Suppressor macrophage treated with lipopolysaccharide for 1 hour (primary cell): ENCODE data around the gene CXorf49.
"Not testable (repeated sequence)": the region's sequence is repeated elsewhere in the genome, so short reads cannot be mapped to it uniquely, and the experiment has no call there.

Source experiments
- DNase-seq, 3 donors: peaks; one replicate each; pipeline ENCODE4 v3.0.0-alpha.2; 2020 to 2022

The CXorf49 gene

DNA sequence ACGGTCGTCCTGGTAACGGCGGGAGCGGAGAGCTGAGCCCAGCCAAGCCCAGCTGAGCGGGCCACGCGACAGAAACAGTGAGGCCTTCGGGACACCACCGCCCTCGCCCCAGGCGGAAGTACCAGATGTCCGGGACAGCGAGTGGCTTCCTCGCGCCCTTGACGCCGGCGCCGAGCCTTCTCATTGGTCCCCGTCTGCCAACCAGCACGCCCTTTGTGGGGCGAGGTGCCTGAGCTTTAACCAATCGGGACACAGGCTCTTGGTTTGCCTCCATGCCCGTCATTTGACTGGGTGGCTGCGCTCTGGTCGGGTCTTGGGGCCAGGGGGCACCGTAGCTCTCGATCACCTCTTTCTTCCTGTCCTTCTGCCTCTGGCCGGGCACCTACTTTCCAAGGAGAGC lies at the start of gene CXorf49:
TSS of gene CXorf49 (minus strand) at position 101 of the 400 bp plus-strand sequence. CDS start 134 bp downstream, outside the sequence.
- not testable (repeated sequence) for DNase-seq

DNA sequence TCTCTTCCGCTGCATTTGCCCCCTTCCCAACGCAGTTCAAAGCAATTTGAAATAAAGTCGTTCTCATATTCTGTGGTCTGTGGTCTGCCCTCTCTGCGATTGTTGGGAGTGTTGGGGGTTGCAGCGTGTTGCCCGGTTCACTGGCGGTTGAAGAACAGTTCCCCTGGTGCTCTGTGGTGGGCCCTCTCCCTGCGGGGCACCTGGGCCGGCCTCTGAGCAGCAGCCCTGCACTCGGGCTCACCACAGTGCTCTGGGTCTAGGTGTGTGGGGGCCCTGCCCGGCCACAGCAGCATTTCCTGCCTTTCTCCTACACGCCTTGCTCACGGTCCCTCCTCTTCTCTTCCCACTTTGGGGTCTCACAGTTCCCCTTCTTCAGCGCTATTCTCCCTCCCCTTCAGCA lies 49.0 kb upstream of the CXorf49 start:
- DNase-seq: not testable (repeated sequence)

DNA sequence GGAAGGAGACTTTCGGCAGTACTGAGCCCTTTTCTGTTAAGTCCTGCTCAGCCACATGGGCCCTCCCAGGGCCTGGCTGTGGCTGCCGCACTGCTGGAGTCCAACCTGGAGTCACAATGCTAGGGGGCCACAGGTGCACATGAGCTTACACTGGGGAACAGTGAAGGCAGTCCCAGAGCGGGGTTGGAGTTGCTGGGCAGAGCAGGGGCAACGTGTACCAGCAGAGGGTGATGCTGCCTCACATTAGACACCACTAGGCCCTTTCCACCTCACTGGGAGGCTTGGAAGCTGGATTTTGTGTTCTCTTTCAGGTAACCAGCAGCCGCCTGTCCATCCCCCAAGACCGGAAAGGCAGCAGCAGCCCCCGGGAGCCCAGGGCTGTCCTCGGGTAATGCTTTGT lies 47.5 kb upstream of the CXorf49 start:
- not testable (repeated sequence) for DNase-seq

DNA sequence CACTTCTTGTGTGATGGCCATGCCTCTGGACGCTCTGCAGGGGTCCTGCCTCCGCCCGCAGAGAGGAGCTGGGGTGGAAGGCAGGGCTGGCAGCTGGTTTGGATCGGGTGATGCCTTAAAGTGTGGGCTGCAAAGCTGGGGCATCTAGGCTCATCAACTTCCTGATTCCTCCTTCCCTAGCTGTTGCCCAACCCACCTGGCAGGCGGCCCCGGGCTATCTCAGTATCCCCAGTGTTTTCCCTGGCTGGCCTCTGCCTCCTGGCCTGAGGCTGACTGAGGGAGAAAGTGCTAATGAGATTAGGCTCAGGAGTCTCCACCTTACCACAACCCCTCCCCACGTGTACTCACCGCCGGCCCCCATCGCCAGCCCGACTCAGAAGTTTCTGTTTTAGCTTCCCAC lies 46.7 kb upstream of the CXorf49 start:
- not testable (repeated sequence) for DNase-seq

DNA sequence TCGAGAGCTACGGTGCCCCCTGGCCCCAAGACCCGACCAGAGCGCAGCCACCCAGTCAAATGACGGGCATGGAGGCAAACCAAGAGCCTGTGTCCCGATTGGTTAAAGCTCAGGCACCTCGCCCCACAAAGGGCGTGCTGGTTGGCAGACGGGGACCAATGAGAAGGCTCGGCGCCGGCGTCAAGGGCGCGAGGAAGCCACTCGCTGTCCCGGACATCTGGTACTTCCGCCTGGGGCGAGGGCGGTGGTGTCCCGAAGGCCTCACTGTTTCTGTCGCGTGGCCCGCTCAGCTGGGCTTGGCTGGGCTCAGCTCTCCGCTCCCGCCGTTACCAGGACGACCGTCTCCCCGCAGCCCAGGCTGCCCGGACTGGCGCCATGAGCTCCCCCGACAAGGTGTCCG lies 45.0 kb upstream of the CXorf49 start, which contains the start of gene CXorf49B:
TSS of gene CXorf49B (plus strand) at position 301 of the 400 bp plus-strand sequence. CDS start at position 376, 75 bp downstream.
- DNase-seq: not testable (repeated sequence)

DNA sequence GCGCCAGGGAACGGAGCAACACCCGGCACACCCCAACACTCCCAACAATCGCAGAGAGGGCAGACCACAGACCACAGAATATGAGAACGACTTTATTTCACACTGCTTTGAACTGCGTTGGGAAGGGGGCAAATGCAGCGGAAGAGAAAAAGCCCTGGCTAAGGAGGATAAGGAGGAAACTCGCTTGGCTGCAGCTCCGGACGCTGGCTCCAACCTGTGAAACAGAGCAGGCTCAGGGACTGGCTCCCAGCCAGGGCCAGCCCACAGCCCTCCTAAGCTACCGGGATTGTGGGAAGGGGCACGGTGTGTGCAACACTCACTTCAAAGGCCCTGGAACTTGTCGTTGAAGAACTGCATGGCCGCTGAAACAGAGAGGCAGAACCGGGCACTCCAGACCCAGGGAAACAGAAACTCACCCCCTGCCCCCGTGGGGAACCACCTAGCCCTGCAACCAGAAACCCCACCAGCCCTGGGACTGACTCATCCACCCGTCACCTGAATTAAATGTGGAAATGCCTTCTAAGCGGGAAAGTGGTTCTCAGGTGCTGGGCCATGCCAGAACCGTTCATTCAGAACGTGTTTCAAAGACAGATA lies 42.7 kb upstream of the CXorf49 start:
- DNase-seq: not testable (repeated sequence)

DNA sequence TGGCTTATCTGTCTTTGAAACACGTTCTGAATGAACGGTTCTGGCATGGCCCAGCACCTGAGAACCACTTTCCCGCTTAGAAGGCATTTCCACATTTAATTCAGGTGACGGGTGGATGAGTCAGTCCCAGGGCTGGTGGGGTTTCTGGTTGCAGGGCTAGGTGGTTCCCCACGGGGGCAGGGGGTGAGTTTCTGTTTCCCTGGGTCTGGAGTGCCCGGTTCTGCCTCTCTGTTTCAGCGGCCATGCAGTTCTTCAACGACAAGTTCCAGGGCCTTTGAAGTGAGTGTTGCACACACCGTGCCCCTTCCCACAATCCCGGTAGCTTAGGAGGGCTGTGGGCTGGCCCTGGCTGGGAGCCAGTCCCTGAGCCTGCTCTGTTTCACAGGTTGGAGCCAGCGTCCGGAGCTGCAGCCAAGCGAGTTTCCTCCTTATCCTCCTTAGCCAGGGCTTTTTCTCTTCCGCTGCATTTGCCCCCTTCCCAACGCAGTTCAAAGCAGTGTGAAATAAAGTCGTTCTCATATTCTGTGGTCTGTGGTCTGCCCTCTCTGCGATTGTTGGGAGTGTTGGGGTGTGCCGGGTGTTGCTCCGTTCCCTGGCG lies 2.3 kb upstream of the CXorf49 start:
- DNase-seq: not testable (repeated sequence)

DNA sequence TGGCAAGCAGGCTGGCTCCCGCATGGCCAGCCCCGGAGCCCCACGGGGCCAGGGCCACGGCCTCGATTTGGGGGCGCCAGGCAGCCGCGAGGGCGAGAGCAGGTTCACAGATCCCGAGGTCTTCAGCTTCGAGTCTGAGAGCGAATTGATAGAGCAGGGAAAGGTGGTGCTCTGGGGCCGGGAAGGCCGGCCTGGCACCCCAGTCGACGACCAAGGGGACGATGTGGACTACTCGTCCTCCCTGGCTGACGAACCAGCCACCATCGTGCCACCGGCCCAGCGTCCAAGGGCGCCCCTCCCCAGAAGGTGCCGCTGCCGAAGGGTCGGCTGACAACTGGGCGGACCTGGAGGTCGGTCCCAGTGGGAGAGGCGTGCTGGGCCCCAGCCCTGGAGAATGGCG lies 1.1 kb upstream of the CXorf49 start:
- not testable (repeated sequence) for DNase-seq

DNA sequence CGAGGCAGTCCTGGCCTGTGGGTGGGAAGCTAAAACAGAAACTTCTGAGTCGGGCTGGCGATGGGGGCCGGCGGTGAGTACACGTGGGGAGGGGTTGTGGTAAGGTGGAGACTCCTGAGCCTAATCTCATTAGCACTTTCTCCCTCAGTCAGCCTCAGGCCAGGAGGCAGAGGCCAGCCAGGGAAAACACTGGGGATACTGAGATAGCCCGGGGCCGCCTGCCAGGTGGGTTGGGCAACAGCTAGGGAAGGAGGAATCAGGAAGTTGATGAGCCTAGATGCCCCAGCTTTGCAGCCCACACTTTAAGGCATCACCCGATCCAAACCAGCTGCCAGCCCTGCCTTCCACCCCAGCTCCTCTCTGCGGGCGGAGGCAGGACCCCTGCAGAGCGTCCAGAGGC lies 1.8 kb downstream of the CXorf49 start:
- DNase-seq: not testable (repeated sequence)

DNA sequence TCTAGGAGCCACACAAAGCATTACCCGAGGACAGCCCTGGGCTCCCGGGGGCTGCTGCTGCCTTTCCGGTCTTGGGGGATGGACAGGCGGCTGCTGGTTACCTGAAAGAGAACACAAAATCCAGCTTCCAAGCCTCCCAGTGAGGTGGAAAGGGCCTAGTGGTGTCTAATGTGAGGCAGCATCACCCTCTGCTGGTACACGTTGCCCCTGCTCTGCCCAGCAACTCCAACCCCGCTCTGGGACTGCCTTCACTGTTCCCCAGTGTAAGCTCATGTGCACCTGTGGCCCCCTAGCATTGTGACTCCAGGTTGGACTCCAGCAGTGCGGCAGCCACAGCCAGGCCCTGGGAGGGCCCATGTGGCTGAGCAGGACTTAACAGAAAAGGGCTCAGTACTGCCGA lies 2.5 kb downstream of the CXorf49 start:
- DNase-seq: not testable (repeated sequence)

DNA sequence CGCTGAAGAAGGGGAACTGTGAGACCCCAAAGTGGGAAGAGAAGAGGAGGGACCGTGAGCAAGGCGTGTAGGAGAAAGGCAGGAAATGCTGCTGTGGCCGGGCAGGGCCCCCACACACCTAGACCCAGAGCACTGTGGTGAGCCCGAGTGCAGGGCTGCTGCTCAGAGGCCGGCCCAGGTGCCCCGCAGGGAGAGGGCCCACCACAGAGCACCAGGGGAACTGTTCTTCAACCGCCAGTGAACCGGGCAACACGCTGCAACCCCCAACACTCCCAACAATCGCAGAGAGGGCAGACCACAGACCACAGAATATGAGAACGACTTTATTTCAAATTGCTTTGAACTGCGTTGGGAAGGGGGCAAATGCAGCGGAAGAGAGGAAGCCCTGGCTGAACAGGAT lies 4.0 kb downstream of the CXorf49 start:
- not testable (repeated sequence) for DNase-seq

DNA sequence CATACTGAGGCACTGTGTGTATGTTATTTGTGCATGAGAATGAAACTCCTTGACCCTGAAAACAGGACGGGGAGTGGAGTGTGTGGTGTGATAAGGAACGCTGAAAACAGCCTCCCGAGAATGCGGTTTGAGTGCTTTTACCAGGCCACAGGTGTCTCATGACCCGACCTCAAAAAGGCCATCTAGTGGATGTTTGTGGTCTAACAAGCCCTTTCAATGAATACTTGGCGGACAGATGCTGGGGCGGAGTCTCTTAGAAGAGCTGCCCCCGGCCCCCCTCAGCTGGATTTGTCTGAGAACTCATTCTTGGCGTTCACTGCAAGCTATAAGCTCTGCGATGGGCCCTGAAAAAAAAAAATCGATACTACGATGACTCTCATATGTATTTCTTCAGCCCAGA lies 15.2 kb downstream of the CXorf49 start:
- not testable (repeated sequence) for DNase-seq

DNA sequence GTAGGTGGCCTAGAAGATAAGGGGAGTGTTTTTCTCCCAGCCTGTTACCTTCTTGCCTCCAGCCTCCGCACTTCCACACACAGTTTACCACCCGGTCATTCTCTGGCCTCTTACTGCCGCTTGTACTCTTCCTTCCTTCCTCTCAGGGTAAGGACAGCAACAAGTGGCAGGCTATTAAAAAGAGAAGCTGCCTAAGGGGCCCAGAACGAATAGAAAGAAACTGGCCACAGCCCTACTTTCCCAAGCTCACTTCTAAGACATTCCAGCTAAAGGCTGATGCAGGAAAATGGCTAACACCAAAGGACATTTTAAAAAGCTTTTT lies 19.1 kb downstream of the CXorf49 start:
- not testable (repeated sequence) for DNase-seq

DNA sequence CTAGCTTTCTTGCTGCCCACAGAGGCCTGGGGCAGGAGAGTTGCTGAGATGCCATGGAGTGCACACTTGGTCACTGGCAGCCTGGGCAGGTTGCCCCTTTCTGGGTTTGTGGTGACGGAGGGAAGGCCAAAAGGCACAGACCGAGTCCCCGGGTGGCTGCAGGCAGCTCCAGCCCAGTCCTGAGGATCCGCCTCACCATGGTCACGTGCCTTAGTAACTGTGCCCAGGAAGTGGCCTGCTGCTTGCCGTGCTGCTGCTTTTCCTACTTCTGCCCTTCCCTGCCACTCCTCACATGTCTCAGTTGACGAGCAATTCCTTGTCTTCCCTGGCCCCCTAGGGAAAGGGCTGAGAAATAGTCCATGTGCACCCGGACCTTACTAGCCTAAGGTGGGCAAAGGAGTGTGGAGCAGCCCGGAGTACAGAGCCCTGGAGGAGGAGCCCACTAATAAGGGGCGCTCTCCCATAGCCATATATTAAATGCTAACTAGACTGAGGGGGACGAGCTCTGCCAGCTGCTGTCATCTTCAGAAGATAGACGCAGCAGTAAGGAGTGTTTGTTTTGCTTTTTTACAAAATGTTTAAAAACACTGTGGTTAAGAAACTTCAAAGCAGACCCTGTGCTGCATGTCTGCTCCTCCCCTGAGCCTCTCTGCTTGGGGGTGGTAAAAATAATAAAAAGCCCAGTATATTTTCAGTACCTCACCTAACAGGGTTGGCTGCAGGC lies 19.6 kb downstream of the CXorf49 start:
- not testable (repeated sequence) for DNase-seq

DNA sequence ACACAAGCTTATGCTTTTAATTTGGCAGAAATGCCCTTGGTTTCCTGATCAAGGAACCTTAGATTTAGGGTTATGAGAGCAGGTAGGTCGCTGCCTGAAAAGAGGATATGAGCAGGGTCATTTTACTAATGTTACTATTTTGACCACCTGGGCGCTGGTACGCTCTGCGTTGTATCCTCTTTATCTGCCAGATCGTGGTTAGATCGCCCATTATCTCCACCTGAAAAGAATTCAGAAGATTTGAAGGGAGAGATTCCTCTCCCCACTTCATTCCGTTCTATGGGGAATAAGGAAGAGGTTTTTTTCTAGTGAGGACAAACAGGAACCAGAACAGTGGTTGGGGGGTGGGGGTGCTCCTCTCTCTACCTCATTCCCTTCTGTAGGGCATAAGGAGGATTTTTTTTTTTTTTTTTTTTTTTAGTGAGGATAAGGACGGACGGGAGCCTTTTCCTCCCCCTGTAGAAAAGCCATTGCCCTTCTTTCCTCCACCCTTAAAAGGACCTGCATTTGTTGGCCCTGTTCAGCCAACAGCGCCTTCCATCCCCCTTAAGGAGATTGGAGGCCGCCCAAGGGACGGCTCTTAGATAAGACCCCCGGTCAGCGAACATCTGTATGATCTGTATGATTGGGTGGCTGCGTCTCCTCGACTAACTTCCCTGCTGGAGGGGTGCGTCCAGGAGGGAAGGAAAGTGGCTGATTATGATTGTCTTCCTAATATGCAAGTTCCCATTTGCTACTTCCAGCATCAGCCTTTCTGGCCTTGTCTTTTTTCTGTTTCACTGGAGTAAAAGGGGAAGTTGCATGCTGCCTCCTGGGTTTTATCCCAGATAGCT lies 20.4 kb downstream of the CXorf49 start:
- not testable (repeated sequence) for DNase-seq

DNA sequence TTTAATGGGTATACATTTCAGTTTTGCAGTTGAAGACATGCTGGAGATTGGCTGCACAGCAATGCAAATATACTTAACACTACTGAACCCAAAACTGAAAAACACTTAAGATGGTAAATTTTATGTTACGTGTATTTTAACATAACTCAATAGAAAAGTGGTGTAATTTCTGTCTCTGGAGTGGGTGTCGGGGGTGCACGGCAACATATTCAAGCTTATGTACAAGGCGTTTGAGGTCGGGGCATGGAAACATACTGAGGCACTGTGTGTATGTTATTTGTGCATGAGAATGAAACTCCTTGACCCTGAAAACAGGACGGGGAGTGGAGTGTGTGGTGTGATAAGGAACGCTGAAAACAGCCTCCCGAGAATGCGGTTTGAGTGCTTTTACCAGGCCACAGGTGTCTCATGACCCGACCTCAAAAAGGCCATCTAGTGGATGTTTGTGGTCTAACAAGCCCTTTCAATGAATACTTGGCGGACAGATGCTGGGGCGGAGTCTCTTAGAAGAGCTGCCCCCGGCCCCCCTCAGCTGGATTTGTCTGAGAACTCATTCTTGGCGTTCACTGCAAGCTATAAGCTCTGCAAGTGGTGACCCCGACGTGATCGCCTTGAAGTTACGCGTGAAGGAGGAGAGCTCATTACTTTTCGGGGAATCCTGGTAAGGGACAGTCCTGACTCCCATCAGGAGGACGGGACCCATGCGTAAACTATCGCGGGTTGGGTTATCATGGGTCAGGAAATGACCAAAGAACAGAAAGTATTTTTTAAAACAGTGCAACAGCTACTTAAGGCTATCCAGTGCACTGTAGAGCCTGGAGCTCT lies 21.2 kb downstream of the CXorf49 start:
- not testable (repeated sequence) for DNase-seq

DNA sequence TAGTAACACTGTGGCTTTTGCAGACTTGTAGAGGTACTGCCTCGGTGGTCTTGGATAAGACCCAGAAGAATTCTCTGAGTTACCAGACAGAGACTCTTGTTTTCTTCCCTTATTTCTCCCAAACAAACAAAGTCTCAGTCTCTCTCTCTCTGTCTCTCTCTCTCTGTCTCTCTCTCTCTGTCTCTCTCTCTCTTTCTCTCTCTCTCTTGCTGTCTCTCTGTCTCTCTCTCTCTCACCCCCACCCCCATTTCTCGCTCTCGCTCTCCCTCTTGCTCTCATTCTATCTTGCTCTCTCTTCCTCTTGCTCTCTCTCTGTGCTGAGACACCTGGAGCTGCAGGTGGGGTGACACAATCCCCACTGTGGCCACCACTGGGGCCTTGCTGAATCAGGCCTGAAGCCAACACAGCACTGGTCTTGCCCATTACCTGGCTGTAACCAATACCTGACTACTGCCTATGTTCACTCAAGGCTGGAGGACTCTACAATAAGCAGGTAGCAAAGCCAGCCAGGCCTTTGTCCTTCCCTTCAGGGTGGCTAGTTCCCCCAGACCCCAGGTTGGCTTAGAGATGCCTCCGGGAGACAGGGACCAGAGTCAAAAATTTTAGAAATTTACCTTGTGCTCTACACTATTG lies 38.4 kb downstream of the CXorf49 start:
- DNase-seq: no peak

DNA sequence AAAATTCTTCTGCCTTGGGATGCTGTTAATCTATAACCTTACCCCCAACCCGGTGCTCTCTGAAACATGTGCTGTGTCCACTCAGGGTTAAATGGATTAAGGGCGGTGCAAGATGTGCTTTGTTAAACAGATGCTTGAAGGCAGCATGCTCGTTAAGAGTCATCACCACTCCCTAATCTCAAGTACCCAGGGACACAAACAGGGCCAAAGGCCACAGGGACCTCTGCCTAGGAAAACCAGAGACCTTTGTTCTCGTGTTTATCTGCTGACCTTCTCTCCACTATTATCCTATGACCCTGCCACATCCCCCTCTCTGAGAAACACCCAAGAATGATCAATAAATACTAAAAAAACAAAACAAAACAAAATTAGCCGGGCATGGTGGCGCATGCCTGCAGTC lies 40.9 kb downstream of the CXorf49 start:
- not testable (repeated sequence) for DNase-seq

DNA sequence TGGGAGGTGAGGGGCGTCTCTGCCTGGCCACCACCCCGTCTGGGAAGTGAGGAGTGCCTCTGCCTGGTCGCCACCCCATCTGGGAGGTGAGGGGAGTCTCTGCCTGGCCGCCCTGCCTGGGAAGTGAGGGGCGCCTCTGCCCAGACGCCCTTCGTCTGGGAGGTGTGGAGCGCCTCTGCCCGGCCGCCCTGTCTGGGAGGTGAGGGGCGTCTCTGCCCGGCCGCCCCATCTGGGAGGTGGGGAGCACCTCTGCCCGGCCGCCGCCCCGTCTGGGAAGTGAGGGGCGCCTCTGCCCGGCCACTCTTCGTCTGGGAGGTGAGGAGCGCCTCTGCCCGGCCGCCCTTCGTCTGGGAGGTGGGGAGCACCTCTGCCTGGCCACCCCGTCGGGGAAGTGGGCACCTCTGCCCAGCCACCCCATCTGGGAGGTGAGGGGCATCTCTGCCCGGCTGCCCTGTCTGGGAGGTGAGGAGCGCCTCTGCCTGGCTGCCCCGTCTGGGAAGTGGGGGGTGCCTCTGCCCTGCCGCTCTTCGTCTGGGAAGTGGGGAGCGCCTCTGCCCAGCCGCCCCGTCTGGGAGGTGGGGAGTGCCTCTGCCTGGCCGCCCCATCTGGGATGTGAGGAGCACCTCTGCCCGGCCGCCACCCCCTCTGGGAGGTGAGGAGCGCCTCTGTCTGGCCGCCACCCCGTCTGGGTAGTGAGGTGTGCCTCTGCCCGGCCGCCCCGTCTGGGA lies 41.9 kb downstream of the CXorf49 start:
- DNase-seq: not testable (repeated sequence)

DNA sequence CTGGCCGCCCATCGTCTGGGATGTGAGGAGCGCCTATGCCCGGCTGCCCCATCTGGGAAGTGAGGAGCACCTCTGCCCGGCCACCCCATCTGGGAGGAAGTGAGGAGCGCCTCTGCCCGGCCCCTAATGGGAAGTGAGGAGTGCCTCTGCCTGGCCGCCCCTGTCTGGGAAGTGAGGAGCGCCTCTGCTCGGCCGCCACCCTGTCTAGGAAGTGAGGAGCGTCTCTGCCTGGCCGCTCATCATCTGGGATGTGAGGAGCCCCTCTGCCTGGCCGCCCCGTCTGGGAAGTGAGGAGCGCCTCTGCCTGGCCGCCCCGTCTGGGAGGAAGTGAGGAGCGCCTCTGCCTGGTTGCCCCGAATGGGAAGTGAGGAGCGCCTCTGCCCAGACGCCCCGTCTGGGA lies 42.4 kb downstream of the CXorf49 start:
- DNase-seq: not testable (repeated sequence)

DNA sequence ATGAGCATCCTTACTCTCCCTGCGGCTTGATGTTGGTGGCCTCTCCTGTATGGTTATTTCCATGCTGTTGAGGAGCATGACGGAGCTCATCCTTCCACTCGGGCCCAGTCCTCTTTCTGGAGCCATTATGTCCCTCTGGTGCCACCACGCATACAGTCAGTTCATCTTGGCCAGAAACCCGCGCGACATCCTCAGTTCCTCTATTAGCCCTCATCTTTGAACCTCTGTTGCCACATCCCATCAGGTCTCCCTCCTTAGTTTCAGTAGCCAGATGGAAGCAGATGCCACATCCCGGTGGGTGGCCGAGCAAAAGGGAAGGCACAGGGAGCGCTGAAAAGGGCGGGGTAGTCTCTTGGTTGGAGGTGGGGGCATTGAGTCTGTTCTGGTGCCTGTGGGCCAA lies 46.1 kb downstream of the CXorf49 start:
- no peak for DNase-seq
